ENCODE measurements around the gene NEURL1B.

GRCh38 chr5:172694061-172694460 is 53.0 kb downstream of the NEURL1B start:
- TF ChIP-seq POLR2A (IDR thresholded peaks at IDR 0.05), result no peak
- no peak for TF ChIP-seq CTCF (IDR thresholded peaks at IDR 0.05)

Measured in tibial nerve (tissue), 3 donors.